GM12874 (cell line): ENCODE measurements around the gene ADAM12.

ENCODE experiments used
- CTCF ChIP-seq: IDR thresholded peaks from 2 replicates; pipeline ENCODE4 v1.5.1; 2011; ENCODE audit warnings: low read depth, mild to moderate bottlenecking, control low read depth, low read length, moderate library complexity; ENCODE audit not compliant: insufficient read depth

ADAM12 gene

DNA sequence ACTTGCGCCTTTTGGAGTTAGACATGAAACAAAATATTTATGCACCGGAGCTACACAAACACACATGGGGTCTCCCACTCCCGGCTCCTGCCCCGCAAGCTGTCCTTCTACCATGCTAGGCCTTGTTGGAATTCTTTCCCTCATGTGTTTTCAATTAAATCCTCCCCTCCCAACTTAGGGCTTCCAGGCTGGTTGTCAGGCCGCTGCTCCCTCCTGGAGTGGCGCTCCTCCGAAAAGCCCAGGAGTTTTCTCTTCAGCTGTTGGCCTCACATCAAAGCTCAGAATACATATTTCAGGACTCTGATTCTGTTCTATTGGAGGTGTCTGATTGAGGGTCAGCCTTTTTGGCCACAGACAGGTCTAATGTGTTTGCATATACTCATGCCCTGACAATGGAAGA is 378.6 kb downstream of the ADAM12 start:
- no peak for TF ChIP-seq CTCF

- TF ChIP-seq CTCF, result no peak
Measured at GRCh38 chr10:126006906-126007305, 381.4 kb downstream of the ADAM12 start.

GRCh38 chr10:126006264-126006663 is 382.0 kb downstream of the ADAM12 start:
- no peak for TF ChIP-seq CTCF

- TF ChIP-seq CTCF, result no peak
Measured at GRCh38 chr10:126004752-126005151, 383.5 kb downstream of the ADAM12 start.

DNA sequence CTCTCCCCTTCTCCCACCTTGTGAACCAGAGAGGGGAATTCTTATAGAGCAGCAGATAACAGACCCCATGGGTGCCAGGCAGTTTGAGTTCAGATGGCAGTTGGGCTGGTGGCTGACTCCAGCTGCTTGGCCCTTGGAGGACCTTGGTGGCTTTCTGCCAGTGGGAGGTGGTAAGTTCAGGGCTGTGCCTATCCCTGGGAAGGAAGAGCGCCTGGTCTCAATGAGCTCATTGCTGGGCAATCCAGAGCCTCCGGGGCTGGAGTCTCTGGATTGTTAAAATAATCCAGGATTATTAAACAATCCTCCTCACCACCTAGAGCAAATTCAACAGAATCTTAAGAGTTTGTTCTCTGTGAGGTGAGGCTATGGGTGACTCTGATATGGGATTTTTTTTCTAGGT is 386.7 kb downstream of the ADAM12 start:
- no peak for TF ChIP-seq CTCF

- no peak for TF ChIP-seq CTCF
Measured at GRCh38 chr10:125999694-126000093, 388.6 kb downstream of the ADAM12 start.

GRCh38 chr10:125997586-125997985 is 390.7 kb downstream of the ADAM12 start:
- TF ChIP-seq CTCF, result no peak

DNA sequence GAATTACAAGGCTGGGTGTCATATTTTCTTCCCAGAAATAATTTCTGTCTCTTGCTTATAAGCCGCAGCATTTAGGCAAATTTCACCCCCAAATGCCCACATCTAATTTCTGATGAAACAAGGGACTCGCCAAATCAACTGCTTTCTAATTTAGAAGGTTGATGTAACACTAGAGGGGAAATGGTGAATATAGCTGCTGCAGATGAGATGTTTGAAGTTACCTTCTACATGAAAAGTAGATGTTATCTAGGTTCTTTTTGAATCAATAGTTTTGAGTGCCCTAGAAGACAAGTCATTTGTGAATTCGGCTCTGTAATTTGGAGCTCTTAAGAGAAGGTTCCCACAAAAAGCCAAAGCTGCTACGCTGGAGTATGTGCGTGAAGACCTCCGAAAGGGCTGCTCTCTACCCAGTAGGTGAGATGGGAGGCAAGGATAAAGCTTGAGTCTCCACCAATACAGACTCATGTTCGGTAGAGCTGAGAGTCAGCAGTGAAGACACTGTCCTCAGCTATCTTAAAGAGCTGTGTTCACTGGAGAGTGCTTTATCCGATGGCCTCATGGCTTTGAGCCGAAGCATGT is 392.5 kb downstream of the ADAM12 start:
- no peak for TF ChIP-seq CTCF
